Parathyroid adenoma (tissue), 2 donors: Measurements from ENCODE around the gene EPHA1.

Experiments
- H2AFZ ChIP-seq: fragments of 300-600 bp; sonication (generic); one replicate; pipeline ENCODE4 v1.7.0; 2017; ENCODE audit warnings: antibody characterized with exemption, mild to moderate bottlenecking
- H3K27ac ChIP-seq: fragments of 300-600 bp; sonication (generic); one replicate; pipeline ENCODE4 v1.7.0; 2017
- H3K27me3 ChIP-seq: fragments of 300-600 bp; sonication (generic); one replicate; pipeline ENCODE4 v1.7.0; 2017; ENCODE audit warnings: low read length; ENCODE audit not compliant: control insufficient read depth, insufficient read depth
- H3K36me3 ChIP-seq: fragments of 300-600 bp; sonication (generic); one replicate; pipeline ENCODE4 v1.7.0; 2017; ENCODE audit warnings: low read length; ENCODE audit not compliant: control insufficient read depth, insufficient read depth
- H3K4me1 ChIP-seq: fragments of 300-600 bp; sonication (generic); one replicate; pipeline ENCODE4 v1.7.0; 2017; ENCODE audit warnings: control low read depth
- H3K4me2 ChIP-seq: fragments of 300-600 bp; sonication (generic); one replicate; pipeline ENCODE4 v1.7.0; 2017; ENCODE audit warnings: low read length
- H3K4me3 ChIP-seq: fragments of 300-600 bp; sonication (generic); one replicate; pipeline ENCODE4 v1.7.0; 2017; ENCODE audit warnings: low read depth, low read length
- H3K79me2 ChIP-seq: fragments of 300-600 bp; sonication (generic); one replicate; pipeline ENCODE4 v1.7.0; 2017; ENCODE audit warnings: control low read depth
- H3K9ac ChIP-seq: fragments of 300-600 bp; sonication (generic); one replicate; pipeline ENCODE4 v1.7.0; 2017; ENCODE audit warnings: mild to moderate bottlenecking
- H3K9me3 ChIP-seq: fragments of 300-600 bp; sonication (generic); one replicate; pipeline ENCODE4 v1.7.0; 2017; ENCODE audit warnings: low read length; ENCODE audit not compliant: control insufficient read depth
- TF ChIP-seq, protein P1 (sequence below): fragments of 300-600 bp; sonication (generic); IDR thresholded peaks from one replicate; pipeline ENCODE4 v1.7.0; 2017; ENCODE audit warnings: antibody characterized with exemption, mild to moderate bottlenecking
- donor health status: primary hyperparathyroidism.

The EPHA1 gene

DNA sequence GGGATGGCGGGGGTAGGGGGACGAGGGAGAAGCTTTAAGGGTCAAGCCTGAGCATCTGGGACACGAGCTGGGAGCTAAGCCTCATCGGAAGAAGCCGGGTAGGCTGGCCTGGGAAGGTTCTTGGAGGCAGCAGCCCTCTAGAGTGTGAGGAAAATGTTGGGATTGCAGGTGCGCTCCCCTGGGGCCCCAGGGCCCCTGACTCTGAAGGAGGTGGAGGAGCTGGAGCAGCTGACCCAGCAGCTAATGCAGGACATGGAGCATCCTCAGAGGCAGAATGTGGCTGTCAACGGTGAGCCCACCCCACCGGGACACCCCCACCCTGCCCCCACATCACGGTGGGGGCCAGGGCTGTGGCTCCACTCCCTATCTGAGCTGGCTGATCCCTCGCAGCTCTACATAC is 20.6 kb downstream of the EPHA1 start:
- Histone ChIP-seq H3K27me3 (no peaks in the 10 kb centered on the region), H3K27ac (no peak overlapping the region), H3K4me2 (no peak overlapping the region), H3K4me1 (peaks cover 24% of the 10 kb centered on the region), H3K36me3 (no peaks in the 10 kb centered on the region), H3K4me3 (no peak overlapping the region), H3K79me2 (no peaks in the 10 kb centered on the region), H3K9me3 (no peaks in the 10 kb centered on the region), H3K9ac (no peak overlapping the region), H2AFZ (no peak overlapping the region)
- TF ChIP-seq, protein P1, sequence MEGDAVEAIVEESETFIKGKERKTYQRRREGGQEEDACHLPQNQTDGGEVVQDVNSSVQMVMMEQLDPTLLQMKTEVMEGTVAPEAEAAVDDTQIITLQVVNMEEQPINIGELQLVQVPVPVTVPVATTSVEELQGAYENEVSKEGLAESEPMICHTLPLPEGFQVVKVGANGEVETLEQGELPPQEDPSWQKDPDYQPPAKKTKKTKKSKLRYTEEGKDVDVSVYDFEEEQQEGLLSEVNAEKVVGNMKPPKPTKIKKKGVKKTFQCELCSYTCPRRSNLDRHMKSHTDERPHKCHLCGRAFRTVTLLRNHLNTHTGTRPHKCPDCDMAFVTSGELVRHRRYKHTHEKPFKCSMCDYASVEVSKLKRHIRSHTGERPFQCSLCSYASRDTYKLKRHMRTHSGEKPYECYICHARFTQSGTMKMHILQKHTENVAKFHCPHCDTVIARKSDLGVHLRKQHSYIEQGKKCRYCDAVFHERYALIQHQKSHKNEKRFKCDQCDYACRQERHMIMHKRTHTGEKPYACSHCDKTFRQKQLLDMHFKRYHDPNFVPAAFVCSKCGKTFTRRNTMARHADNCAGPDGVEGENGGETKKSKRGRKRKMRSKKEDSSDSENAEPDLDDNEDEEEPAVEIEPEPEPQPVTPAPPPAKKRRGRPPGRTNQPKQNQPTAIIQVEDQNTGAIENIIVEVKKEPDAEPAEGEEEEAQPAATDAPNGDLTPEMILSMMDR: no peak

DNA sequence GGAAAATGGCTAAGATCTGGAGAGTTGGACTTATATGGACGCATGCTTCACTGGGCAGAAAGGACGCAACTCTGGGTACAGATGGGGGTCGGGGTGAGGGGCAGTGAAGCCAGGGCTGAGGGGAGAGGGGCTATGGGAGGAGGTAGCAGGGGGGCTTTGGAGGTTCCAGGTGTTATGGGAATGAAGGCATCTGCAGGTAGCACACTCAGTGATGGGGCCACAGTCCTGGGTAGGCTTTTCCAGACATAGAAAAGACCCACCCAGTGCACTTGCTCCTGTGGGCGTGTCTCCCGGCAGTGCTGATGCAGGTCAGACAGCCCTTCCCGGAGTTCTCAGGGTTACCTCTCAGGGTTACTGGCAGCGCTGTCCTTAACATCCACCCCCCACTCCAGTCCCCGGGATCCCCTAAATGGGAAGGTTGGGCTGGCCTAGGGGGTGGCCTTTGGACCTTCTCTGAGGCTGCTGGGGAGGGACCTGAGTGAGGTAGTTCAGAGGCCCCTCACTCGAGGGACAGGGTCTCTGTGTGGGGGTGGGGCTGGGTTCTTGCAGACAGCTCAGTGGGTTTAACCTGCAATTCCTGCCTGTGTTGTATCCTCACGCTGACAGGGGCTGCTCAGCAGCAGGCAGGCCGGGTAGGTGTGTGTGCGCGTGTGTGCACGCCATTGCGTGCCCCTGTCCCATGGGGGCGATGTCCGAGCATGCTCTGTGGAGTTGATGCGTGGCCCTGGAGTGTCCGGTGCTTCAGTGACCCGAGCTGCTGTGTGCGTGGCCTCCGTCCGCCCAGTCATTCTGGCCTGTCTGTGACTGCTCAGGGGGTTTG is 21.3 kb downstream of the EPHA1 start:
- TF ChIP-seq, protein P1: no peak
- peak overlapping the region; percentile 75 for H3K4me2 ChIP-seq
- H3K9ac ChIP-seq: no peak overlapping the region
- H2AFZ ChIP-seq: no peak overlapping the region
- peaks cover under 1% of the 10 kb centered on the region for H3K79me2 ChIP-seq
- H3K9me3 ChIP-seq: no peaks in the 10 kb centered on the region
- H3K27me3 ChIP-seq: no peaks in the 10 kb centered on the region
- H3K4me3 ChIP-seq: peak overlapping the region; percentile 25
- no peaks in the 10 kb centered on the region for H3K36me3 ChIP-seq
- peaks cover 26% of the 10 kb centered on the region for H3K4me1 ChIP-seq
- H3K27ac ChIP-seq: peak overlapping the region; percentile 54

DNA sequence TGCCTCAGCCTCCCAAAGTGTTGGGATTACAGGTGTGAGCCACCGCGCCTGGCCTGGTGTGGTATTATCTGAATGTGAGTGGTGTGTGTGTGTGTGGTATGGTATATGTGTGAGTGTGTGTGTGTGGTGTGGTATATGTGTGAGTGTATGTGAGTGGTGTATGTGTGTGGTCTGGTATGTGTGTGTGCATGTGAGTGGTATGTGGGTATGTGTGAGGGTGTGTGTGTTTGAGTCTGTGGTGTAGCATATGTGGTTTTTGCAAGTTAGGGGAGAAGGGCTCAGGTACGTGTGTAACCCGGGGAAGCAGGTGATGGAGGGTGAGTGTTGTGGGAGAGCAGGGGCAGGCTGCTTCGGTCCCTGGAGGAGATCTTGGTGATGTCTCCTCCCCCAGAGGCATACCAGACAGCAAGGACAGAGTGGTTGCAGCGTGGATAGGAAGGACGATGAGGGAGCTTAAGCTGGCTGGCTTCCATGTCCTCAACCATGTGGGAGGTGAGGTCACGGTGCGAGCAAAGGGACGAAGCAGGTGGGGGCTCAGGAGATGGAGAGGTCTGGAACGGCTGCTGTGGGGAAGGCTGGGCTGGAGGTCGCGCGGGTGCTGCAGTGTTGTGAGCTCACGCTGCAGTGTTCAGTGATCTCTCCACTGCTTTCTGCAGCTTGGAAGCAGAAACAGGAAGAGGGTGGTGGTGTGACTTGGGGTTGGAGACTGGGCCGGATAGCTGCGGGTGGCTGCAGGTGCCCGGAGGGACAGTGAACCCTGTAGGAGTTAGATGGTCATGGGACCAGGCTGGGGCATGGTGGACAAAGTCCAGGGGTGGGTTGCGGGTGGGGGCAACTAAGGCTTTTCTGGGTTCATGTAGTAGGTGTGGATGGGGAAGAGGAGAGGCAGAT is 22.5 kb downstream of the EPHA1 start:
- H2AFZ ChIP-seq: no peak overlapping the region
- peak overlapping the region; percentile 75 for H3K4me2 ChIP-seq
- peaks cover 24% of the 10 kb centered on the region for H3K4me1 ChIP-seq
- no peaks in the 10 kb centered on the region for H3K36me3 ChIP-seq
- no peak overlapping the region for H3K9ac ChIP-seq
- no peaks in the 10 kb centered on the region for H3K27me3 ChIP-seq
- peaks cover 5% of the 10 kb centered on the region for H3K79me2 ChIP-seq
- H3K4me3 ChIP-seq: peak overlapping the region; percentile 25
- TF ChIP-seq, protein P1: no peak
- peak overlapping the region; percentile 54 for H3K27ac ChIP-seq
- no peaks in the 10 kb centered on the region for H3K9me3 ChIP-seq

DNA sequence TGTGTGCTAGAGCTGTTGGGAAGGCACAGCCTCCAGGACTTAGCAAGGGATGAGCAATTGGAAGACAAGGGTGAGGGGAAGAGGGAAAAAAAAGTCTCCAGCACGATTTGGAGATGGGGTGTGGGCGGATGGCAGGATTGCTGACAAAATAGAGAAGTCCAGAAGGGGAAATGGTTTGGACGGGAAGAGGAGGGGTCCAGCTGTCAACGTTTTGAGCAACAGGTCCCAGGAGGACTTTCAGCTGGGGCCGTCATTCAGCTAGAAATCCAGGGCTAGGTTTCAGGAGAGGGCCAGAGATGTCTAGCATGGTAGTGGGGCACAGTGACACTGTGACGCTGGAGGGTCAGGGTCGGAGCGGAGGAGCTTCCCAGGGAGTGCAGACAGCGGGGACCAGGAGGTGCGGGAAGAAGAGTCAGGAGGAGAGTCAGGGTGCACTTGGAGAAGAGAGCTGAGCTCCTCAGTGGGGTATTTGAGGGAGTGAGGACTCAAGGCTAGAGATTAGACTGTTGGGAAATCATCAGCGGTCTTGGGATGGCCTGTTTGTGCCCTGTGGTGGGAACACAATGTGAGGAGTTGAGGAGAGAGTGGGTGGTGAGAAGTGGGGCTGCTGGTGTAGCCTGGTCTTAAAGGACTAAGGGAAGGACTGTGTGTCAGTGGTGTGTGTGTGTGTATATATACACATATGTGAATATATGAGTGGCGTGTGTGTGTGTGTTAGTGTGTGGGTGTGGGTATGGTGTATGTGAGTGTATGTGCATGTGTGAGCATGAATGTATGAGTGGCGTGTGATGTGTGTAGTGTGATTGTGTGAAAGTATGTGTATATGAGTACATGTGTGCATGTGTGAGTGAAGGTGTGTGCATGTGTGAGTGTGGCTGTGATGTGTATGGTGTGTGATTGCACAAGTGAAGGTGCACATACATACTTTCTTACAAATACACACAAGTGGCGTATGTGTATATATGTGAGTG is 23.7 kb downstream of the EPHA1 start:
- peak overlapping the region; percentile 89 for H3K4me3 ChIP-seq
- H3K27ac ChIP-seq: peak overlapping the region; percentile 2
- no peaks in the 10 kb centered on the region for H3K27me3 ChIP-seq
- H3K9me3 ChIP-seq: no peaks in the 10 kb centered on the region
- no peaks in the 10 kb centered on the region for H3K36me3 ChIP-seq
- peaks cover 5% of the 10 kb centered on the region for H3K79me2 ChIP-seq
- H3K4me1 ChIP-seq: peaks cover 22% of the 10 kb centered on the region
- H3K4me2 ChIP-seq: peak overlapping the region; percentile 76
- no peak overlapping the region for H3K9ac ChIP-seq
- TF ChIP-seq, protein P1: no peak
- no peak overlapping the region for H2AFZ ChIP-seq
